Measurements from ENCODE around the gene SCAMP4. TPM values are rescaled to one million over a fixed set of nuclear protein-coding genes. Genes with fewer than 3 reads are reported as not detected.

The SCAMP4 gene
- total and polyA plus RNA-seq, 2 experiments from 2014 or later, result 39.4 to 106 TPM

Other genes with a start within 250 kb of the SCAMP4 start
- gene ONECUT3, start 151.9 kb upstream of the SCAMP4 start, total RNA-seq (2014; rRNA removed; shearing (Covaris generic)), result not detected in 2 replicates
- not detected in 2 replicates for gene ONECUT3, start 151.9 kb upstream of the SCAMP4 start, polyA plus RNA-seq (2016; fragmentation: Nextera tagmentation; extraction: Ambion mirVana)
- gene ATP8B3, start 93.1 kb upstream of the SCAMP4 start, total RNA-seq (2014; rRNA removed; shearing (Covaris generic)), result 2.8 and 6.0 TPM in 2 replicates
- gene ATP8B3, start 93.1 kb upstream of the SCAMP4 start, polyA plus RNA-seq (2016; fragmentation: Nextera tagmentation; extraction: Ambion mirVana), result 1.7 and 2.1 TPM in 2 replicates
- gene REXO1, start 56.9 kb upstream of the SCAMP4 start, total RNA-seq (2014; rRNA removed; shearing (Covaris generic)), result 28.4 and 90.1 TPM in 2 replicates
- 20.2 and 23.5 TPM in 2 replicates for gene REXO1, start 56.9 kb upstream of the SCAMP4 start, polyA plus RNA-seq (2016; fragmentation: Nextera tagmentation; extraction: Ambion mirVana)
- 20.2 and 22.0 TPM in 2 replicates for gene KLF16, start 41.8 kb upstream of the SCAMP4 start, total RNA-seq (2014; rRNA removed; shearing (Covaris generic))
- 8.9 and 12.3 TPM in 2 replicates for gene KLF16, start 41.8 kb upstream of the SCAMP4 start, polyA plus RNA-seq (2016; fragmentation: Nextera tagmentation; extraction: Ambion mirVana)
- gene ABHD17A, start 19.9 kb upstream of the SCAMP4 start, total RNA-seq (2014; rRNA removed; shearing (Covaris generic)), result 68.8 and 99.9 TPM in 2 replicates
- 34.2 and 37.1 TPM in 2 replicates for gene ABHD17A, start 19.9 kb upstream of the SCAMP4 start, polyA plus RNA-seq (2016; fragmentation: Nextera tagmentation; extraction: Ambion mirVana)
- 10.6 and 12.4 TPM in 2 replicates for gene ADAT3, start within 50 bp of the SCAMP4 start, total RNA-seq (2014; rRNA removed; shearing (Covaris generic))
- gene ADAT3, start within 50 bp of the SCAMP4 start, polyA plus RNA-seq (2016; fragmentation: Nextera tagmentation; extraction: Ambion mirVana), result 7.8 and 7.9 TPM in 2 replicates
- gene CSNK1G2, start 35.8 kb downstream of the SCAMP4 start, total RNA-seq (2014; rRNA removed; shearing (Covaris generic)), result 113 and 147 TPM in 2 replicates
- 39.6 and 55.9 TPM in 2 replicates for gene CSNK1G2, start 35.8 kb downstream of the SCAMP4 start, polyA plus RNA-seq (2016; fragmentation: Nextera tagmentation; extraction: Ambion mirVana)
- gene BTBD2, start 110.3 kb downstream of the SCAMP4 start, total RNA-seq (2014; rRNA removed; shearing (Covaris generic)), result 106 and 130 TPM in 2 replicates
- 23.8 and 27.2 TPM in 2 replicates for gene BTBD2, start 110.3 kb downstream of the SCAMP4 start, polyA plus RNA-seq (2016; fragmentation: Nextera tagmentation; extraction: Ambion mirVana)
- 123 and 159 TPM in 2 replicates for gene MKNK2, start 145.8 kb downstream of the SCAMP4 start, total RNA-seq (2014; rRNA removed; shearing (Covaris generic))
- gene MKNK2, start 145.8 kb downstream of the SCAMP4 start, polyA plus RNA-seq (2016; fragmentation: Nextera tagmentation; extraction: Ambion mirVana), result 71.0 and 106 TPM in 2 replicates
- 5.9 and 9.4 TPM in 2 replicates for gene MOB3A, start 190.9 kb downstream of the SCAMP4 start, total RNA-seq (2014; rRNA removed; shearing (Covaris generic))
- gene MOB3A, start 190.9 kb downstream of the SCAMP4 start, polyA plus RNA-seq (2016; fragmentation: Nextera tagmentation; extraction: Ambion mirVana), result 2.9 TPM in 2 replicates
- gene IZUMO4, start 191.5 kb downstream of the SCAMP4 start, total RNA-seq (2014; rRNA removed; shearing (Covaris generic)), result 2.2 and 2.6 TPM in 2 replicates
- 0.57 and 0.82 TPM in 2 replicates for gene IZUMO4, start 191.5 kb downstream of the SCAMP4 start, polyA plus RNA-seq (2016; fragmentation: Nextera tagmentation; extraction: Ambion mirVana)
- 205 and 236 TPM in 2 replicates for gene AP3D1, start 246.2 kb downstream of the SCAMP4 start, total RNA-seq (2014; rRNA removed; shearing (Covaris generic))
- 101 and 117 TPM in 2 replicates for gene AP3D1, start 246.2 kb downstream of the SCAMP4 start, polyA plus RNA-seq (2016; fragmentation: Nextera tagmentation; extraction: Ambion mirVana)

All from GM23338 (cell line).